Measurements from ENCODE around the gene GHR.

The GHR gene

DNA sequence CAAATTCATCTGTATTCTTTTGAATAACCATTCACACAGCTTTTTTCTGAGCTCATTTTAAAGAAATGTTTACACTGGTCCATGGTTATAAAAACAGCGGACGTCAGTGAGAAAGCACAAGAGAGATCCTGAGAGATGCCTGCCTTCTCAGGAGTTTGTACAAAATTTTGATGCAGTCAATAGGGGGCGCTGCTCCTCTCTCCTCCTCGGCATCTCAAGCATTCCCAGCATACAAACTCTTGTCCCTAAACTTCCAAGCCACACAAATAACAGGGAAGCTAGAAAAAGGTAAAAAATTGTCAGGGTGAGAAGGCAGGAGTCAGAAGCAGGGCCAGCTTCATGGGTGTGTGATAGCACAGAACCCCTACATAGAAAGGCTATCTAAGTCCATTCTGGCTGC is 322.2 kb downstream of the GHR start:
- DNase-seq: no peak

DNA sequence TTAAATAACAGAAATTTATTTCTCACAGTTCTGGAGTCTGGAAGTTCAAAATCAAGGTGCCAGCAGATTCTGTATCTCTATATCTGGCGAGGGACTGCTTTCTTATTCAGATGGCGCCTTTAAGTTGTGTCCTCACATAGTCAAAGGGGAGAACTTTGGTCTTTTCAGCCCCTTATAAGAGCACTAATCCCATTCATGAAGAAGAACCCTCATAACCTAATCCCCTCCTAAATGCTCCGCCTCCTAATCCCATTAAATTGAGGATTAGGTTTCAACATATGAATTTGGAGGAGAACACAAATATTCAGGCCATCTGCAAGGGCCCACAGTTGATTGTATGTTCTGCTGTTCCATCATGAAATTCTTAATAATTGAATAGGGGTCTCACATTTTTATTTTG is 322.6 kb downstream of the GHR start:
- DNase-seq: no peak

DNA sequence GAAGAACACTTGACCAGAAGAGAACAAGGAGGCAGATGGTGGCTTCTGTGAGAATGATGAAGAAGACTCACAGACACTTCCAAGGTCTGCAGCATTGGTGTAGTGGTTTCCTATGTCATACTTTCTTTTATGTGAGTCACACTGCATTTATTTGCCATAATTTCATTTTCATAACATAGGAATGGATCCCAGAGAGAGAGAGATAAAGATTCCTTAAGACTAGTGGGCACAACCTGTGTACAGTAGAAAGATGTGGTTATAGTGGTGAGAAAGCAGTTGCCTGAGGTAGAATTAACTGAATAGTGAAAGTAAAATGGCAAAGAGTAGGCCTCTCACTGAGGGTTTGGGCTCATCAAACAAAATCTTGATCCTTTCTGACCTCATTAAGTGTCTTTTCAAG is 325.8 kb downstream of the GHR start:
- no peak for DNase-seq

DNA sequence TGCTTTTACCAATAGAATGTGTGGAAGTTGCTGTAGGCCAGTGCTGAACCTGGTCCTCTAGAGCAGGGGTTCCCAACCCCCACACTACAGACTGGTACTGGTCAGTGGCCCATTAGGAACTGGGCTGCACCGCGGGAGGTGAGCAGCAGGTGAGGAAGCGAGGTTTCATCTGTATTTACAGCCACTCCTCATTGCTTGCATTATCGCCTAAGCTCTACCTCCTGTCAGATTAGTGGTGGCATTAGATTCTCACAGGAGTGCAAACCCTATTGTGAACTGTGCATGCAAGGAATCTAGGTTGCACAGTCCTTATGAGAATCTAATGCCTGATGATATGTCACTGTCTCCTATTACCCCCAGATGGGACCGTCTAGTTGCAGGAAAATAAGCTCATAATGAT is 327.3 kb downstream of the GHR start:
- DNase-seq: no peak

DNA sequence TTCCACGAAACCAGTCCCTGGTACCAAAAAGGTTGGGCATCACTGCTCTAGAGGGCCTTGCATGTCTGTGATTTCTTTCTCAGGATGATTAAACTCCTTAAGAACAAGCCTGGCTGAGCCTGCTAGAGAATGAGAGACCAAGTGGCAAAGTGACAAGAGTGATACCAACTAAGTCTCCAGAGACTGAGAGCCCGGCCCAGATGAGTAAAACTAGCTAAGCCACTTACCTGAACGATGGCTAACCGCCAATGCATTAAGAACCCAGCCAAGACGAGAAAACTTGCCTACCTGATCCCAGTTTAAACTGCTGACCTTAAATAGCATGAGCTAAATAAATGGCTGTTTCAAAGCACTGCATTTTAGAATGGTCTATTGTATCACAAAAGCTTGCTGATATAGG is 327.8 kb downstream of the GHR start:
- no peak for DNase-seq

DNA sequence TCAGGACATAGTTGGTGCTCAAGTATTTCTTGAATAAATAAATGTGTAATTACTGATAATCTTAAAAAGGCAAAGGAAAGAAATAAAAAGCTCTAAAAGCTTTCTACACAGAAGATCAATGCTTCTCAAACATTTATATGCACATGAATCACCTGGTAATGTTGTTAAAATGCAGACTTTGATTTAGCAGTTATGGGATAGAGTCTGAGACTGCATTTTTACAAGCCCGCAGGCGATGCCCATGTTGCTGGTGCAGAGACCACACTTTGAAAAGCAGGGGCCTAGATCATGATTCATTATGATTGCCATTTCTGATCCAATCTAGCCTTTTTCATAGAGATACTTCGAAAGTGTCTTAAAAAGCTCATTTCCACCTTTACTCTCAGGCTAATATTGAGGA is 329.9 kb downstream of the GHR start:
- DNase-seq: no peak

DNA sequence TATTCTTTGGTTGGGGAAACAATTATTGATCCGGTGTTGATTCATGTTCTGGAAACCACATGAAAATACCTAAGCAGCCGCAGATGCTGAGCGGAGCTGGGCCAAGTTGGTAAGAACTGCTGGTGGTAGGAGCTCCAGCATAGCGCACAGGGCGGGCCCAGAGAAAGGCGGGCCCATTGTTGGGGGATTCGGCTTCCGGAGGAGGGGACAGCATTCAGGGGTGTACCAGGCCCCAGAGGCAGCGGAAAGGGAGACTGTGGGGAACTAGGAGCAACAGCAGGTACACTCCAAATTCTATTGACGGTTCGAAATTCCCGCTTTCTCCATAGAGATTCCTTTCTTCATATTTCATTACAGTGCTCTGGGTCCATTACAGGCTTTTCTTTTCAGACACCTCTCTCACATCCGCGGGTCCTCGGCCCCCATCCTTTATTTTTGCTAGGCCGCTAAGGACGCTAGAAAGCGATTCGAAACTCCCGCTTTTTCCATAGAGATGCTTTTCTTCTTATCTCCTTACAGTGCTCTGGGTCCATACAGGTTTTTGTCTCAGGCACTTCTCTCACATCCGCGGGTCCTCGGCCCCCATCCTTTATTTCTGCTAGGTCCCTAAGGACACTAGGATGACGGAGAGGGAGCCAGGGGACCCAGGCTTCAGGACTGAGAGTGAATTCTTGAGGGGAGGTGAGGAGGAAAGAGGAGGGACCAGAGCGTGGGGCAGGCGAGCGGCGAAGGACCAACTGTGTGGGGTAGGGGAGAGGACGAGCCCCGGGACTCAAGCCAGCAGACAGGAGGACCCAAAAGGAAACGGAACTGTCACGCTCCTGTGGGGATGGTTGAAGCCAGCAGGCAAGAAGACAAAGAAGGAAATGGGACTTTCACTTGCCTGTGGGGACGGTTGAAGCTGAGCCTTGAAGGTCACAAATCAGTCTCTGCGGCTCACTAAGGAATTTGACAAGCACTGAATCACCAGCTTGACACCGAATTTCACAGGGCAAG is 333.7 kb downstream of the GHR start, which contains the start of gene CCDC152:
Gene CCDC152, plus strand, starts transcription at position 213 of the 996 bp plus-strand sequence. CDS start 2,304 bp downstream, outside the sequence.
- DNase-seq: peak; percentile 44

DNA sequence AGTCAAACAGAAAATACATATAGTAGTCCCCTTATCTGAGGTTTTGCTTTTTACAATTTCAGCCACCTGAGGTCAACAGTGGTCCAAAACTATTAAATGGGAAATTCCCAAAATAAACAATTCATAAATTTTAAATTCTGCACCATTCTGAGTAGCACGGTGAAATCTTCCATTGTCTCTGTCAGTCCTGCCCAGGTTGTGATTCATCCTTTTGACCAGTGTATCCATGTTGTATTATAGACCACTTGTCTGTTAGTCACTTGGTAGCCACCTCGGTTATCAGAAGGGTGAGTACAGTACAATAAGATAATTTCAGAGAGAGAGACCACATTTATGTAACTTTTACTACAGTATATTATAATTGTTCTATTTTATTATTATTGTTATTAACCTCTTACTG is 336.2 kb downstream of the GHR start:
- no peak for DNase-seq

DNA sequence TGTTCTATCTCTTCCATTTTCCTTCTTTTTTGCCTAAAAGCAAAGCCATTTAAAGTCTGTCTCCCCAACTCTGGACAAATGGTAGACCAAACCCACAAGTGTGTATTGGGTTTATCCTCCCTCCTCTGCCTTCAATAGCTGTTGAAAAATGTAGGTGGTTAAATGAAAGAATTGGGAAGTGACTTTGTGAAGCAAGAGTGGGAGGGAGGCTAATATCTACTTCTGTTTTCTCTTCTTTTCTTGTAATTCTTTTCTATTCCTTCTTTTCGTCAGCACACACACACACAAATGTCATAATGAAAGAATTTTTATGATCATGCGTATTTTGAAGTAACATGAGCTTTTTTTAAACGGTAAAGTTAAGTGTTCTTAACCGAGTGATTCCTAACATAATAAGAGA is 337.2 kb downstream of the GHR start:
- DNase-seq: no peak

DNA sequence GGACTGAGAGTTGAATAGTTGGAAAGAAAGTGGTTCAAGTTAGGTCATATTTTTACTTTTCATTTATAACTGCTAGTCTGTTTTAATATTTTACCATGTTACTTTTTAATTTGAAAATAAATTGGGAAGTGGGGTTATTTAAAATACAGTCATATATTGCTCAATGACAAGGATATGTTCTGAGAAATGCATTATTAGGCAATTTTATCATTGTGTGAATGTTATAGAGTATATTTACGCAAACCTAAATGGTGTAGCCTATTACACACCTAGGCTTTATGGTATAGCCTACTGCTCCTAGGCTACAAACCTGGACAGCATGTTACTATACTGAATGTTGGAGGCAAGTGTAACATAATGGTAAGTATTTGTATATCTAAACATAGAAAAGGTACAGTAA is 338.6 kb downstream of the GHR start:
- DNase-seq: no peak

DNA sequence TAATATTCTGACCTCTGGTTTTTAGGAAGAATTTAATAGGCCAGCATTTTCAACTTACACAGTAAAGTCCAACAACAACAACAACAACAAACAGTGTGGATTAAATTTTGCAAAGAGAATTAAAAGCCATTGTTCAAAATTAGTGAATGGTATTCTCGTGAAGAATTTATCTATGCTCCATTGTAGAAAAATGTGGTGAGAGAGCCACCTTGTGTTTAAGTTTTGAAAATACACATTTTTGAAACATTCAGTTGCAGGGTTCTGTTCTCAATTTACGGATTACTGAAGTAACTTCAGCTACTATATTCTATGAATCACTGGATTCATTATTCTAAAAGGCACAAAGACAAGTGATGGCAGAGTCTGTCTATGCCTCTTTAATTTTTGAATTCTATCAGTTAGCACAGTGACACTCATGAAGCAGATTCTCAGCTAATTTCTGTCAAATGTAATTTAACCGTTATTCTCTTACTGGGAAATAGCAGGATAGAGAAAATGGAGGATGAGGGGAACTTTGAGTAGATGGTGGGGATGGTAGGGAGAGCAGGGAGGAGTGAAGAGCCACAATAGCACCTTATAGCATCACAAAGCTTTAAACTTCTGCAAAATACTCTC is 344.4 kb downstream of the GHR start:
- DNase-seq: no peak

DNA sequence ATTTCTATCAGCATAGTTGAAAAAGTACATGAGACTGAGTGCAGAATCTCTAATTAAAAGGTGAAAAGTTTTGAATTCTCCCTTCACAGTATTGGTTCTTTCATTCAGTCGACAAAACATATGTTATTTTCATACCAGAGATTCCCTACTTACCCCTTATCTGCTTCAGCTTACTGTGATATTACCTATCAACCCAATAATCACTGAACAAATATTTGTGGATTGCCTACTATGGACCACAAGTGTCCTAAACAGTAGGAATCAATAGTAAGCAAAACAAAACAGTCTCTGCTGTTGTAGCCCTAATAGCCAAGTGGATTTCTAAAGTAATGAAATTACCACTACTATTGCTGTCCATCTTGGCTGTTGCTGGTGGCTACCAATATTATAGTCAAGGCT is 344.9 kb downstream of the GHR start:
- no peak for DNase-seq

DNA sequence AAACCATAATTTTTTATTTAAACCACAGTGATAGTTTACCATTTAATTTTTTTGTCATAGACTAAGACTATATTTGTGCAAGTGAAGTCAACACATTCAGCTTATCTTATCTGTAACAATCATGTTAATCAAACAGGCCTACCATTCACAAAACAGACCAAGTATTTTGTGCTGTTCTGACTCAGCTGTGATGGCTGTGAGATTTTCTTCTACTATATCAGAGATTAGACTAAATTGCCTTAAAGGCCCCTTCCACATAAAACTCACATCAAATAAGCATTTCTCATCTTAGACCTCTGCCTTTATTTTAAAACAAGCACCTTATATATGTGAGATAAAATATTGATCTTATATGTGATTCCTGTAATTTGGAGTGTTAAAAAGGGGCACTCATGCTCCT is 346.8 kb downstream of the GHR start:
- no peak for DNase-seq

All from activated effector memory CD4-positive, alpha-beta T cell treated with Interleukin-2 at 50 U/mL for 16 hours (primary cell).